Trophoblast cell (in vitro differentiated cells and primary cell): ENCODE measurements around the gene HSPA1L.

Experiments
- DNase-seq, 2 donors: peaks; one replicate each; pipeline ENCODE4 v3.0.0-alpha.2; 2016
- H2AFZ ChIP-seq: 2 replicates; pipeline ENCODE4 v1.6.1; 2013; ENCODE audit warnings: low read length, moderate library complexity, mild to moderate bottlenecking; ENCODE audit not compliant: insufficient read depth, poor library complexity
- H2AK5ac ChIP-seq: 2 replicates; pipeline ENCODE4 v1.6.1; 2013; ENCODE audit warnings: mild to moderate bottlenecking, low read length
- H2BK120ac ChIP-seq: 2 replicates; pipeline ENCODE4 v1.6.1; 2013; ENCODE audit warnings: low read length, mild to moderate bottlenecking, moderate library complexity; ENCODE audit not compliant: insufficient read depth, poor library complexity
- H2BK12ac ChIP-seq: 2 replicates; pipeline ENCODE4 v1.6.1; 2013; ENCODE audit warnings: mild to moderate bottlenecking, low read length, moderate library complexity
- H2BK5ac ChIP-seq: 2 replicates; pipeline ENCODE4 v1.6.1; 2013; ENCODE audit warnings: low read length, low read depth, moderate library complexity, mild to moderate bottlenecking; ENCODE audit not compliant: poor library complexity
- H3K14ac ChIP-seq: 2 replicates; pipeline ENCODE4 v1.6.1; 2013; ENCODE audit warnings: mild to moderate bottlenecking, low read length
- H3K18ac ChIP-seq: 2 replicates; pipeline ENCODE4 v1.6.1; 2013; ENCODE audit warnings: mild to moderate bottlenecking, low read length
- H3K23ac ChIP-seq: 2 replicates; pipeline ENCODE4 v1.6.1; 2013; ENCODE audit warnings: low read length
- H3K27ac ChIP-seq: 2 replicates; pipeline ENCODE4 v1.5.1; 2013; ENCODE audit warnings: low read depth, mild to moderate bottlenecking, inconsistent platforms, low read length, moderate library complexity
- H3K27me3 ChIP-seq: 2 replicates; pipeline ENCODE4 v1.6.1; 2013; ENCODE audit warnings: inconsistent platforms, mild to moderate bottlenecking, low read length, moderate library complexity; ENCODE audit not compliant: insufficient read depth
- H3K36me3 ChIP-seq, 2 experiments: 1 replicate in 1 of 2; 2 replicates in 1 of 2; pipeline ENCODE4 v1.6.1; 2013; ENCODE audit warnings: low read length in 2 of 2, mild to moderate bottlenecking in 2 of 2, moderate library complexity in 1 of 2; ENCODE audit not compliant: insufficient read depth in 2 of 2, control insufficient read depth in 1 of 2
- H3K4ac ChIP-seq: 2 replicates; pipeline ENCODE4 v1.6.1; 2013; ENCODE audit warnings: low read depth, mild to moderate bottlenecking, low read length, moderate library complexity
- H3K4me1 ChIP-seq, 2 experiments: 1 replicate in 1 of 2; 2 replicates in 1 of 2; pipeline ENCODE4 v1.6.1; 2013; ENCODE audit warnings: low read length in 2 of 2, mild to moderate bottlenecking in 2 of 2, moderate library complexity in 1 of 2; ENCODE audit not compliant: insufficient read depth in 2 of 2, control insufficient read depth in 1 of 2
- H3K4me2 ChIP-seq: 2 replicates; pipeline ENCODE4 v1.6.1; 2013; ENCODE audit warnings: inconsistent platforms, mild to moderate bottlenecking, low read length, moderate library complexity
- H3K4me3 ChIP-seq: 2 replicates; pipeline ENCODE4 v1.5.1; 2013; ENCODE audit warnings: mild to moderate bottlenecking, low read depth, low read length, inconsistent platforms
- H3K79me1 ChIP-seq: one replicate; pipeline ENCODE4 v1.6.1; 2013; ENCODE audit warnings: low read length
- H3K79me2 ChIP-seq: 2 replicates; pipeline ENCODE4 v1.6.1; 2013; ENCODE audit warnings: low read length, mild to moderate bottlenecking; ENCODE audit not compliant: control insufficient read depth, insufficient read depth, poor library complexity
- H3K9ac ChIP-seq: 2 replicates; pipeline ENCODE4 v1.6.1; 2013; ENCODE audit warnings: mild to moderate bottlenecking, low read length
- H3K9me3 ChIP-seq: 2 replicates; pipeline ENCODE4 v1.6.1; 2013; ENCODE audit warnings: low read depth, mild to moderate bottlenecking, control low read depth, inconsistent platforms, low read length; ENCODE audit not compliant: insufficient read depth
- H4K12ac ChIP-seq: 2 replicates; pipeline ENCODE4 v1.6.1; 2013; ENCODE audit warnings: low read depth, mild to moderate bottlenecking, low read length, moderate library complexity
- H4K8ac ChIP-seq: 2 replicates; pipeline ENCODE4 v1.6.1; 2013; ENCODE audit warnings: low read depth, mild to moderate bottlenecking, low read length, moderate library complexity
- H4K91ac ChIP-seq: one replicate; pipeline ENCODE4 v1.6.1; 2013; ENCODE audit warnings: low read depth, mild to moderate bottlenecking, low read length, moderate library complexity
- WGBS: extraction: QIAGEN DNeasy Blood & Tissue Kit; methylation state at CpG from one replicate; pipeline ENCODE4 v1.1.7; 2013; ENCODE audit warnings: missing lambda C conversion rate; ENCODE audit not compliant: insufficient read length, insufficient coverage; ENCODE audit errors: extremely low coverage; 5-methylcytosine and 5-hydroxymethylcytosine counted together

Gene HSPA1L

DNA sequence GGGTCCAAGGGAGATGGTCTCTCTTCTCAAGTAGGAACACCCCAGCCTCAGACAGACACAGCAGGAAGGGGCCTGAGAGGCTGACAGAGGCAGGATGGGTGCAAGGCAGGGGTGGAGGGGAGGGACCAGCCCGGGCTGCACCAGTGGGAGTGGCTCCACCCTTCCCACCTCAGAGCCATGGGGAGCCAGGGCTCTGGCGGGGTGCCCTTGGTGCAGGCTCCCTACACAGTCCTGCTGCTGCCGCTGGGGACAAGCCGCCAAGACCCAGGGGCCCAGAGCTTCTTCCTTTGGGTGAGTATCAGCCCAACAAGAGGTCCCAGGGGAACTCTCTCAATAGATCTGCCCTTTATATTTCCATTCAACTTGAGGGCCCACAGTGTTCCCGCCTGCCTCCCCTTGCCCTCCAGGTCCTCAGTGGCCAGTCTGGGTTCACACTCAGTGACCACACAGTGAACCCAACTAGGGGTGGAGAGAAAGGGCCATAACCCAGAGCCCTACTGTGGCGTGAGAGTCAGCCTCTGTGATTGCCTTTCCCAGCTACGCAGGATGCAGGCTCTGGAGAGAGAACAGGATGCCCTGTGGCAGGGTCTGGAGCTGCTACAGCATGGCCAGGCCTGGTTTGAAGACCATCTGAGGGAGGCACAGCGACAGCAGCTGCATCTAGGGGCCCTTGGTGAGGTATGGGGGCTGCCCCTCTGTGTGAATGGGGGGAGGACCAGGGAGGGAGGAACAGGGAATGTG is 52.0 kb downstream of the HSPA1L start:
- peaks cover 4% of the 10 kb centered on the region for H3K79me1 ChIP-seq
- H3K14ac ChIP-seq = no peak overlapping the region
- H3K4ac ChIP-seq = no peak overlapping the region
- H4K12ac ChIP-seq = peak overlapping the region; percentile 4
- peak overlapping the region; percentile 66 for H2AK5ac ChIP-seq
- no peak overlapping the region for H3K18ac ChIP-seq
- H2AFZ ChIP-seq = no peak overlapping the region
- no peak for DNase-seq
- no peak overlapping the region for H3K9ac ChIP-seq
- no CpG with 5 or more reads among the region's 8 CpGs for WGBS
- H2BK120ac ChIP-seq = no peak overlapping the region
- peaks cover 0 to 3% of the 10 kb centered on the region in 2 experiments for H3K36me3 ChIP-seq
- no peak overlapping the region for H3K23ac ChIP-seq
- no peaks in the 10 kb centered on the region for H3K79me2 ChIP-seq
- no peak overlapping the region for H3K4me3 ChIP-seq
- peaks cover 2% of the 10 kb centered on the region for H3K9me3 ChIP-seq
- H3K4me2 ChIP-seq = no peak overlapping the region
- no peak overlapping the region for H4K8ac ChIP-seq
- H2BK5ac ChIP-seq = no peak overlapping the region
- H4K91ac ChIP-seq = no peak overlapping the region
- H3K4me1 ChIP-seq = peaks cover 13 to 21% of the 10 kb centered on the region in 2 experiments
- H3K27ac ChIP-seq = no peak overlapping the region
- H2BK12ac ChIP-seq = peak overlapping the region; percentile 38
- H3K27me3 ChIP-seq = no peaks in the 10 kb centered on the region

DNA sequence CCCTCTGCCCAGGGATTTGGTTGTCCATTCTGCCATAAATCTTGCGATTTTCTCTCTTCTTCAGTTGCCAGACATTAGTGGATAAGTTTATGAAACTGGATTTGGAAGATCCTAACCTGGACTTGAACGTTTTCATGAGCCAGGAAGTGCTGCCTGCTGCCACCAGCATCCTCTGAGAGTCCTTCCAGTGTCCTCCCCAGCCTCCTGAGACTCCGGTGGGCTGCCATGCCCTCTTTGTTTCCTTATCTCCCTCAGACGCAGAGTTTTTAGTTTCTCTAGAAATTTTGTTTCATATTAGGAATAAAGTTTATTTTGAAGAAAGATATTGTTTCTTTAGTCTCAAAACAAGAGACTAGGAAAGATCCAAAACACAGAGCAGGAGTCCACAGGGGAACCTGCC is 52.7 kb downstream of the HSPA1L start, which contains the start of gene SAPCD1:
TSS of gene SAPCD1 (plus strand) at position 301 of the 400 bp plus-strand sequence. CDS start 399 bp downstream, outside the sequence.
- H3K79me1 ChIP-seq = peaks cover 4% of the 10 kb centered on the region
- H2AFZ ChIP-seq = no peak within 1 kb of the TSS
- no peak within 1 kb of the TSS for H3K4me2 ChIP-seq
- peaks cover 11 to 18% of the 10 kb centered on the region in 2 experiments for H3K4me1 ChIP-seq
- no peaks in the 10 kb centered on the region for H3K79me2 ChIP-seq
- H4K91ac ChIP-seq = no peak within 1 kb of the TSS
- no peak within 1 kb of the TSS for H2BK120ac ChIP-seq
- H2BK12ac ChIP-seq = peak within 1 kb of the TSS; percentile 38
- H4K12ac ChIP-seq = peak within 1 kb of the TSS; percentile 4
- H3K9ac ChIP-seq = no peak within 1 kb of the TSS
- H3K4me3 ChIP-seq = no peak within 1 kb of the TSS
- H3K9me3 ChIP-seq = peaks cover 2% of the 10 kb centered on the region
- DNase-seq = no peak
- no peak within 1 kb of the TSS for H3K4ac ChIP-seq
- H4K8ac ChIP-seq = no peak within 1 kb of the TSS
- H2BK5ac ChIP-seq = no peak within 1 kb of the TSS
- peaks cover 0 to 3% of the 10 kb centered on the region in 2 experiments for H3K36me3 ChIP-seq
- H3K18ac ChIP-seq = no peak within 1 kb of the TSS
- H2AK5ac ChIP-seq = peak within 1 kb of the TSS; percentile 66
- no peak within 1 kb of the TSS for H3K14ac ChIP-seq
- no CpG with 5 or more reads among the region's 4 CpGs for whole genome bisulfite sequencing
- no peaks in the 10 kb centered on the region for H3K27me3 ChIP-seq
- no peak within 1 kb of the TSS for H3K27ac ChIP-seq
- H3K23ac ChIP-seq = no peak within 1 kb of the TSS

DNA sequence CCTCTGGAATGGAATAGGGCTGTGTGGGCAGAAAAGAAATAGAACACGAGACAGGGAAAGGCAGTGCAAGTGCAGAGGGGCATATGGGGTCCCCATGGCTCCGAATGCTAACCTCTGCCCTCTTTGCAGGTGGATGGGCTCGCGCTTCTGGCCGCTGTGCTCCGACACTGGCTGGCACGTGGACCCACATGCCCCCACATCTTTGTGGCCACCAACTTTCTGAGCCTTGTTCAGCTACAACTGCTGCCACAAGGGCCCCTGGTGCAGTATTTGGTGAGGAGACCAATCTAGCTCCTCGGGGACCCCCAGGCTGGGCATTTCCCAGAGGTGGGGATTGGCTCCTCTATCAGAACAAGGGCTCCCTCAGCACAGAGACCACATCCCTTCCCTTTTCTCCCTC is 53.7 kb downstream of the HSPA1L start:
- Histone ChIP-seq H4K91ac (no peak overlapping the region), H3K18ac (no peak overlapping the region), H2AFZ (no peak overlapping the region), H3K4me1 (peaks cover 7 to 11% of the 10 kb centered on the region in 2 experiments), H3K23ac (no peak overlapping the region), H3K4me3 (no peak overlapping the region), H2BK120ac (no peak overlapping the region), H4K8ac (no peak overlapping the region), H4K12ac (no peak overlapping the region), H3K14ac (no peak overlapping the region), H3K4ac (no peak overlapping the region), H2BK5ac (no peak overlapping the region), H3K9me3 (peaks cover 2% of the 10 kb centered on the region), H3K9ac (no peak overlapping the region), H3K79me1 (peaks cover 4% of the 10 kb centered on the region), H2AK5ac (no peak overlapping the region), H3K36me3 (peaks cover 0 to 3% of the 10 kb centered on the region in 2 experiments), H3K4me2 (no peak overlapping the region), H3K27ac (no peak overlapping the region), H3K27me3 (no peaks in the 10 kb centered on the region), H2BK12ac (no peak overlapping the region), H3K79me2 (no peaks in the 10 kb centered on the region)
- DNase-seq = no peak
- no CpG with 5 or more reads among the region's 8 CpGs for WGBS

- Histone ChIP-seq H3K4me1 (peaks cover 7 to 8% of the 10 kb centered on the region in 2 experiments), H4K91ac (no peak overlapping the region), H2BK5ac (no peak overlapping the region), H2BK12ac (no peak overlapping the region), H3K4me3 (no peak overlapping the region), H2AFZ (no peak overlapping the region), H2BK120ac (no peak overlapping the region), H3K79me2 (no peaks in the 10 kb centered on the region), H3K23ac (no peak overlapping the region), H3K9ac (no peak overlapping the region), H3K18ac (no peak overlapping the region), H3K4me2 (no peak overlapping the region), H3K27ac (no peak overlapping the region), H2AK5ac (no peak overlapping the region), H3K14ac (no peak overlapping the region), H3K36me3 (peaks cover 0 to 3% of the 10 kb centered on the region in 2 experiments), H3K27me3 (no peaks in the 10 kb centered on the region), H3K79me1 (peaks cover 4% of the 10 kb centered on the region), H3K4ac (no peak overlapping the region), H4K12ac (no peak overlapping the region), H3K9me3 (peaks cover 2% of the 10 kb centered on the region), H4K8ac (no peak overlapping the region)
- no CpG with 5 or more reads among the region's 5 CpGs for WGBS
- no peak for DNase-seq
These were observed 54.3 kb downstream of the HSPA1L start for GRCh38 chr6:31760790-31761189.
